HG03520 (cell line): ENCODE data around the gene PHF12.
"Not testable (repeated sequence)": the region's sequence is repeated elsewhere in the genome, so short reads cannot be mapped to it uniquely, and the experiment has no call there.

Experiments
- ATAC-seq: cut with Tn5 transposase; IDR thresholded peaks from one replicate; pipeline ENCODE4 v1.9.1; 2021; ENCODE audit warnings: mild to moderate bottlenecking, moderate library complexity; ENCODE audit not compliant: unreplicated experiment

PHF12 gene

GRCh38 chr17:28937044-28937729, 14.1 kb downstream of the PHF12 start:
- no peak for ATAC-seq

GRCh38 chr17:28935744-28936460, 15.4 kb downstream of the PHF12 start:
- ATAC-seq: no peak

GRCh38 chr17:28934508-28934907, 16.8 kb downstream of the PHF12 start:
- ATAC-seq: not testable (repeated sequence)

GRCh38 chr17:28929787-28930186, 21.5 kb downstream of the PHF12 start:
- ATAC-seq: no peak

GRCh38 chr17:28928061-28928460, 23.3 kb downstream of the PHF12 start:
- no peak for ATAC-seq

GRCh38 chr17:28926786-28927185, 24.5 kb downstream of the PHF12 start:
- no peak for ATAC-seq

GRCh38 chr17:28926366-28926765, 25.0 kb downstream of the PHF12 start:
- ATAC-seq: no peak

- ATAC-seq: no peak
Measured at GRCh38 chr17:28925912-28926365, 25.4 kb downstream of the PHF12 start.

- no peak for ATAC-seq
Measured at GRCh38 chr17:28920201-28920600, 31.1 kb downstream of the PHF12 start.

- no peak for ATAC-seq
Measured at GRCh38 chr17:28918295-28918694, 33.0 kb downstream of the PHF12 start.

GRCh38 chr17:28917465-28917864, 33.9 kb downstream of the PHF12 start:
- ATAC-seq: no peak

GRCh38 chr17:28917029-28917428, 34.3 kb downstream of the PHF12 start:
- ATAC-seq: no peak

- no peak for ATAC-seq
Measured at GRCh38 chr17:28916302-28916934, 34.9 kb downstream of the PHF12 start.

GRCh38 chr17:28912938-28913333, 38.4 kb downstream of the PHF12 start:
- no peak for ATAC-seq

- ATAC-seq: no peak
Measured at GRCh38 chr17:28912281-28912937, 38.9 kb downstream of the PHF12 start.

- no peak for ATAC-seq
Measured at GRCh38 chr17:28911411-28912045, 39.8 kb downstream of the PHF12 start.

- no peak for ATAC-seq
Measured at GRCh38 chr17:28910534-28910933, 40.8 kb downstream of the PHF12 start.

- ATAC-seq: no peak
Measured at GRCh38 chr17:28908640-28909167, 42.6 kb downstream of the PHF12 start.

GRCh38 chr17:28907709-28908475, 43.4 kb downstream of the PHF12 start:
- no peak for ATAC-seq
